Measurements from ENCODE around the gene COTL1.

Gene COTL1, protein sequence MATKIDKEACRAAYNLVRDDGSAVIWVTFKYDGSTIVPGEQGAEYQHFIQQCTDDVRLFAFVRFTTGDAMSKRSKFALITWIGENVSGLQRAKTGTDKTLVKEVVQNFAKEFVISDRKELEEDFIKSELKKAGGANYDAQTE

GRCh38 chr16:84617791-84618580 is at the start of gene COTL1:
TSS of gene COTL1 (minus strand) at chr16:84618078. CDS start at chr16:84617914, 164 bp downstream.
- peak; percentile 82 to 88 for DNase-seq (ENCODE audit: low read depth in 1 of 2, low spot score in 1 of 2)

DNA sequence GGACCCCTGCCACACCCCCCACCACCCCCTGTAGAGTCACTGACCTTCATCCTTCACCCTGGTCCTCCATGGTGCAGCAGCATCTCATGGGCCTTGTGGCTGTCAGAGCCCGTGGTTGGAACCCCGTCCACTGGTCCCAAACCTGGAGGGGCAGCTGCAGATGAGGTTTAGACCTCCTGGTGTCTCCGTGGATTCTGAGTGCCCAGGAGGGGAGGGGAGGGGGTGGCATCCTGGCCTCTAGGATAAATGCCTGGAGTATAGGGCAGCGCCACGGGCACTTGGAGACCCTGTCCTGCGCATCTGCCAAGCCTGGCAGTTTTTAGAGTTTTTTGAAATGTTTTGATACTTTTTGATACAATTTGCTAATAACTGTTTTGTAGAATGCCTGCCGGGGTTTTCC is 48.0 kb upstream of the COTL1 start:
- no peak for DNase-seq (ENCODE audit: low read depth in 1 of 2, low spot score in 1 of 2)

DNA sequence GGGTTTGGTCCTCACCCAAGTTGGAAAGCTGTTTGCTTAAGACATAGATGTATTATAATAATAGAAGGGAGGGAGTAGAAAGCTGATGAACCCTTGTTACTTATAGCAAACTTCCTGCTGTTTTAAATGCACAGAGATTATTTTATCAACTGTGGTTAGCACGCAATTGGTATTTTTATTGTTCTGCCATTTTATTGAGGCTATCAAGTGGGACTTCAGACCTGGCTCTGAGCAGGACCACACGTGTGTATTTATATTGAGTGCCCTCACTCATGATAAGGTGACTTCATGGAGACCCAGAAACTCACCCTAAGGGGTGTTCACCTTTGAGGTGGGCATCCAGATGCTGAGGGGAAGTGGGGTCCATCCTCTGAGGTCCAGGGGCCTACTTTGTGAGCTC is 47.5 kb upstream of the COTL1 start:
- no peak for DNase-seq (ENCODE audit: low read depth in 1 of 2, low spot score in 1 of 2)

GRCh38 chr16:84663433-84664101 is 45.7 kb upstream of the COTL1 start:
- DNase-seq (ENCODE audit: low read depth in 1 of 2, low spot score in 1 of 2): no peak

- DNase-seq (ENCODE audit: low read depth in 1 of 2, low spot score in 1 of 2): no peak
These were observed 44.6 kb upstream of the COTL1 start for GRCh38 chr16:84662471-84662870.

DNA sequence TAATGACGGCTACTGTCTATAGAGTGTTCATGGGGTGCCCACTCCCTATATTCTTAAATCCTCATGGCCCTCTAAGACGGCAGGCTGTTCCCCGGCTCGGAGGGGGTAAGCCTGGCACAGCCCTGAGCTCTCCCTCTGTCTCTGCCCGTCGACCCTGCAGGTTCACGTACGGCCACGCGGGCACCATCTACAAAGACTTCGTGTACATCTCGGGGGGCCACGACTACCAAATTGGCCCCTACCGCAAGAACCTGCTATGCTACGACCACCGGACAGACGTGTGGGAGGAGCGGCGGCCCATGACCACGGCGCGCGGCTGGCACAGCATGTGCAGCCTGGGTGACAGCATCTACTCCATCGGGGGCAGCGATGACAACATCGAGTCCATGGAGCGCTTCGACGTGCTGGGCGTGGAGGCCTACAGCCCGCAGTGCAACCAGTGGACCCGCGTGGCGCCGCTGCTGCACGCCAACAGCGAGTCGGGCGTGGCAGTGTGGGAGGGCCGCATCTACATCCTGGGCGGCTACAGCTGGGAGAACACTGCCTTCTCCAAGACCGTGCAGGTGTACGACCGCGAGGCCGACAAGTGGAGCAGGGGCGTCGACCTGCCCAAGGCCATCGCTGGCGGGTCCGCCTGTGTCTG is 43.7 kb upstream of the COTL1 start:
- DNase-seq (ENCODE audit: low read depth in 1 of 2, low spot score in 1 of 2): no peak

DNA sequence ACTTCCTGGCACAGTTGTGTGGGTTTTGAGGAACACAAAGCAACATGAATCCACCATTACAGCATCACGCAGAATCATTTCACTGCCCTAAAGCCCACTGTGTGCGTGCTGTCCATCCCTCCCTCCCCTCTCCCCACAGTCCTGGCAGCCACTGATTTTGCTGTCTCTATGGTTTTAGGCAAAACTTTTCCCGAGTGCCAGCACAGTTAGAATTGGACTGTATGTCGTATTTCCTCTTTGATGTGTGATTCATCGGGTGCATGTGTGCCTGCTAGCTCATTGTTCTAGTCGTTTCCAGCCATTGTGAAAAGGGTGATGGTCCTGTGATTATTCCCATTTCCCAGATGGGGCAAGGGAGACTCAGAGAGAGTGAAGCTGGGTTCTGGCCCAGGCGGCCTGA is 43.1 kb upstream of the COTL1 start:
- DNase-seq (ENCODE audit: low read depth in 1 of 2, low spot score in 1 of 2): no peak

- no peak for DNase-seq (ENCODE audit: low read depth in 1 of 2, low spot score in 1 of 2)
These were observed 41.9 kb upstream of the COTL1 start for GRCh38 chr16:84659656-84660300.

DNA sequence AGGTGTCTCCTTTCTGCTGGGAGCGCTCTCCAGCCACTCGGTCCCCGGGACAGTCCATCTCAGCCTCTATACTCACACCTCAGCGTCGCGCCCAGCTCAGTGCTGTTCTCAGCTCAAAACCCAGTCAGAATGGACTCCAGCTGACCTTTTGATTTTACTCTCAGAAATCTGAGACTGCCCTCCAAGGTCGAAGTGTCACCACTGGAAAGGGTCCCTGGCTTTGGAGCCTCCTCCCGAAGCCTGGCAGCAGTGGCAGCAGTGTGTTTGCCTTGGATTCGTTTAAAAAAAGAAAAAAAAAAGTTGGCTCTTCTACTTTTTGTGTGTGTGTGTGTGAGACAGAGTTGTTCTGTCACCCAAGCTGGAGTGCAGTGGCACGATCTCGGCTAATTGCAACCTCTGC is 40.8 kb upstream of the COTL1 start:
- DNase-seq (ENCODE audit: low read depth in 1 of 2, low spot score in 1 of 2): no peak

GRCh38 chr16:84657229-84657837 is 39.5 kb upstream of the COTL1 start:
- DNase-seq (ENCODE audit: low read depth in 1 of 2, low spot score in 1 of 2): no peak

DNA sequence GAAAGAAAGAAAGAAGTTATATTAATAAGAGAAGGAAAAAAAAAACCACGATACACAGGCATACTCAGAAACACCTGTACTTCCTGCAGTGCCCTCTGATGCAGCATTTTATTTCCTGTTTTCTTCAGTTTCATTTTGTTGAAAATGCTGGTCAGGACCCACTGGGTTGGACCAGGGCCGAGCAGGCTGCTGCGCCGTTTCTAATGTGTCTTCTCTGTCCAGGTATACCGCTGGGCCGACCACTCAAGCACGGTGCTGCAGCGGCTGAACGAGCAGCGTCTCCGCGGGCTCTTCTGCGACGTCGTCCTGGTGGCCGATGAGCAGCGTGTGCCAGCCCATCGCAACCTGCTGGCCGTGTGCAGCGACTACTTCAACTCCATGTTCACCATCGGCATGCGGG is 38.8 kb upstream of the COTL1 start:
- DNase-seq (ENCODE audit: low read depth in 1 of 2, low spot score in 1 of 2): no peak

GRCh38 chr16:84654998-84655397 is 37.1 kb upstream of the COTL1 start:
- DNase-seq (ENCODE audit: low read depth in 1 of 2, low spot score in 1 of 2): no peak

DNA sequence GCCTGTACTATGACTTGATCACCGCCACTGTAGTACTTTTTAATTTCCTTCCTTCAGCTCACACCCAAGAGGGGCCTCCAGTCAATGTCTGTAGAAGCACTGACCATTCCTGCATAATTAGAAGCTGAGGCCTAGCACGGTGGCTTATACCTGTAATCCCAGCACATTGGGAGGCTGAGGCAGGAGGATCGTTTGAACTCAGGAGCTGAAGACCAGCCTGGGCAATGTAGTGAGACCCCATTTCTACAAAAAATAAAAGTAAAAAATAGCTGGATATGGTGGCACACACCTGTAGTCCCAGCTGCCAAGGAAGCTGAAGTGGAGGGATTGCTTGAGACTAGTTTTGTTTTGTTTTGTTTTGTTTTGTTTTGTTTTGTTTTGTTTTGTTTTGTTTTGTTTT is 36.4 kb upstream of the COTL1 start:
- no peak for DNase-seq (ENCODE audit: low read depth in 1 of 2, low spot score in 1 of 2)

GRCh38 chr16:84652566-84652965 is 34.7 kb upstream of the COTL1 start:
- no peak for DNase-seq (ENCODE audit: low read depth in 1 of 2, low spot score in 1 of 2)

DNA sequence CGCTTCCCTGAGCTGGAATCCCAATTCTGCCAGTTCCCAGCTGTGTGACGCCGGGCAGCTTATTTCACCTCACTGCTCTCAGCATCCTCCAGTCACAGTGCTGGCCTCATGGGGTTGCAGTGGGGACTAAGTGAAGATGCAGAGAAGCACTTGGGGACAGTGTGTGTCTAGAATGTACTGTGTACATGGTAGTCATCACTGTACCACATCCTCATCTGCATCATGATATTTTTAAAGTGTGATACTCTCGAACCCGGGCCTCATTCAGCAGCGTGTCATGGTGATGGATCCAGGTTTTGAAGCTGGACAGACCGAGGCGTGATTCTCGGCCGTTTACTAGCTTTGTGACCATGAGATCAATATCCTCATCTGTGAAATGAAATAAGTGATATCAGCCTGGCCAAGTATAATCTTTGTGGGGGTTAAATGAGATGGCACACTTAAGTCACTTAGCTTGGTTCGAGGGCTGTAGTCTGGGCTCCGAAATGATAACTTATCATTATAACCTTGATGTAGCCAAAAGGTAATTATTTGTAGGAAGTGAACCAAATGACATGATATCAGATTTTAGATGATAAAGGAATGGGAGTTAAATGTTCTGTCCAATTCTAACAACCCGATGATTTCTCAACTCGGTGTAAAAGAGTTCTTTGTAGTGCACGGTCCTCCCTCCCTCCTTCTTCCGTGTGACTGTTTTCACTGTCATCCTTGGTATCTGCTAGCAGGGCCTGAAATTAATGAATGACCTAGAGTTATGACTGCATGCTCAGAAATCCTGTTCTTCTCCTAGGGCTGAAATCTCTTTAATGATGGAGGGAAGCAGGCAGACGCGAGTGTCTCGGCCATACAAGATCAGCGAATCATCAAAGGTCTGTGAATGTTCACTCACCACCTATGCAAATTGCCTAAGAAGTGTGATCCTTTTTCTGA is 32.4 kb upstream of the COTL1 start:
- DNase-seq (ENCODE audit: low read depth in 1 of 2, low spot score in 1 of 2): no peak

- no peak for DNase-seq (ENCODE audit: low read depth in 1 of 2, low spot score in 1 of 2)
These were observed 31.6 kb upstream of the COTL1 start for GRCh38 chr16:84649511-84649861.

DNA sequence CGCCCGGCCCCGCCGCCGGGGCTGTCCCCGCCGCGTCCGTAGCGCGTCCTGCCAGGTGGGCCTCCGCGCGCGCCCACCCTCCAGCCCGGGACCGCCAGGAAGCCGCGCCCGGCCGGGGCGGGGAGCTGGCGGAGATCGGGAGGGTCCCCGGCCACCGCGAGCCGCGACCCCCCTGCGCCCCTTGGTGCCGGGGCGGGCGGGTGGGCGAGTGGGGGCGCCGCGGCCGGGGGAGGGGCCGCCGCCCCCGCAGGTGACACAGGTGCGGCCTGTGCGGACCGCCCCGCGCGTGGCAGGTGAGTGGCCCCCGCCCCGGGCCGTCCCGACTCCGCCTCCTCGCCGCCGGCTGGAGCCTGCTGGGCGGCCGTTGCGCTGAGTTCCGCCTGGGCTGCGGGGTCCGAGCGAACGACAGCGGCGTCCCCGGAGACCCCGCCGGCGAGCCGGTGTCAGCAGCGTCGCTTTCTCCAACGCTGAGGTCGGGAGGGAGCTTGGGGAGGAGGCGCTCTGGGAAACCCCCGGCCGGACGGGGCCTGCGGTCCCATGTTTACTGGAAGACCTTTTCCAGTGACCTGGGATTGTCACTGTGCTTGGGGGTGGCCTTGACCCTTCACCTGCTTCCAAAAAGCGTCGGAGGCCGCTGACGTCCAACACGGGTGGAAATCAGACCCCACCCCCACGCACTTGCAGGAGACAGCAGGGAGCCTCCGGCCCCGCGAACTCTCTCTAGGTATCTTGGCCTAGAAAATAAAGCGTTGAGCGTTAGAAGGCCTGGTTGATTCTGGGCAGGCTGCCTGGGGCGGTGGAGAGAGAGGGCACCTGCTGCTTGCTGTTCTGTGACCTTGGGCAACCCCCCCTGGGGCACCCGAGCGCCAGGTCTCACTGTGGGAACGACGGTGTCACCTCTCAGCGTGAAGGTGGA is 31.0 kb upstream of the COTL1 start:
- no peak for DNase-seq (ENCODE audit: low read depth in 1 of 2, low spot score in 1 of 2)

GRCh38 chr16:84647828-84648594 is 30.1 kb upstream of the COTL1 start, which contains the start of gene KLHL36:
TSS of gene KLHL36 (plus strand) at chr16:84648511. CDS start at chr16:84650868, 2,357 bp downstream.
- DNase-seq (ENCODE audit: low read depth in 1 of 2, low spot score in 1 of 2): peak; percentile 40 to 67
